ENCODE results near the gene DIAPH2.

The DIAPH2 gene

GRCh38 chrX:97616883-97617530 is 932.4 kb downstream of the DIAPH2 start:
- Histone ChIP-seq H3K27ac (ENCODE audit: insufficient read depth in 1 of 2, low read depth in 1 of 2, low read length in 2 of 2, poor library complexity in 1 of 2, severe bottlenecking in 2 of 2) (no peak overlapping the region), H3K9me3 (ENCODE audit: control extremely low read depth in 1 of 5, control insufficient read depth in 4 of 5, insufficient read depth in 2 of 5, low read depth in 1 of 5, low read length in 4 of 5) (no peaks in the 10 kb centered on the region), H3K4me3 (ENCODE audit: control insufficient read depth in 1 of 7, extremely low read depth in 1 of 7, insufficient read depth in 4 of 7, low read depth in 2 of 7, low read length in 6 of 7) (no peak overlapping the region), H3K4me1 (ENCODE audit: control extremely low read depth in 1 of 4, control insufficient read depth in 4 of 4, insufficient read depth in 4 of 4, low read length in 3 of 4) (no peaks in the 10 kb centered on the region), H3K27me3 (replicated peaks in 2 of 5; ENCODE audit: control insufficient read depth in 4 of 5, insufficient read depth in 5 of 5, low read length in 4 of 5) (no peaks in the 10 kb centered on the region), H3K36me3 (ENCODE audit: control insufficient read depth in 4 of 4, insufficient read depth in 4 of 4, low read length in 3 of 4) (no peaks in the 10 kb centered on the region)
- 76% methylated on average over 6 of the region's 7 CpGs for WGBS (ENCODE audit: insufficient coverage)
- CTCF ChIA-PET = no interaction called here
- peak in 2 of 3 donors; percentile 44 to 55 for DNase-seq
- POLR2A ChIA-PET = no interaction called here

DNA sequence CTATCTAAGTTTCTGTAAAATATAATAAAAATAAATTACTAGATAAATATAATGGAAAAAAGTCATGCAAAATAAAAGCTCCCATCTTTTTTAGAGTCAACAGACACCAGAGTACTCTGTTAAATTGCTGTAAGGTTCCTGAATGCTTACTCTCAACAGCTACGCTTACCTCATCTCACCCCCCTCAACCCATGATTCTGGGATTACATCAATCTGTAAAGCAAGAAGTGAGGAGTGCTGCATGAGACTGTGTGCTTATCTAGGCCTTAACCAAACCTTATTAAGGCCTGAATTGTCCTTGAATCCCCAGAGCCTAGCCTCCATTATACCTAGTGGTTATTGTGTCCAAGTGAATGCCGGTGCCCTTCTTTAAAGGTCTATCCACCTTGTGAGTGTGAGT is 934.9 kb downstream of the DIAPH2 start:
- no peak overlapping the region for H3K4me3 ChIP-seq (ENCODE audit: control insufficient read depth in 1 of 7, extremely low read depth in 1 of 7, insufficient read depth in 4 of 7, low read depth in 2 of 7, low read length in 6 of 7)
- no peaks in the 10 kb centered on the region for H3K36me3 ChIP-seq (ENCODE audit: control insufficient read depth in 4 of 4, insufficient read depth in 4 of 4, low read length in 3 of 4)
- CTCF ChIA-PET = no interaction called here
- H3K4me1 ChIP-seq (ENCODE audit: control extremely low read depth in 1 of 4, control insufficient read depth in 4 of 4, insufficient read depth in 4 of 4, low read length in 3 of 4) = no peaks in the 10 kb centered on the region
- no peak overlapping the region for H3K27ac ChIP-seq (ENCODE audit: insufficient read depth in 1 of 2, low read depth in 1 of 2, low read length in 2 of 2, poor library complexity in 1 of 2, severe bottlenecking in 2 of 2)
- POLR2A ChIA-PET = no interaction called here
- 100% methylated on average over 1 of the region's 2 CpGs for WGBS (ENCODE audit: insufficient coverage)
- DNase-seq = no peak
- H3K27me3 ChIP-seq (replicated peaks in 2 of 5; ENCODE audit: control insufficient read depth in 4 of 5, insufficient read depth in 5 of 5, low read length in 4 of 5) = no peaks in the 10 kb centered on the region
- no peaks in the 10 kb centered on the region for H3K9me3 ChIP-seq (ENCODE audit: control extremely low read depth in 1 of 5, control insufficient read depth in 4 of 5, insufficient read depth in 2 of 5, low read depth in 1 of 5, low read length in 4 of 5)

- no peaks in the 10 kb centered on the region for H3K36me3 ChIP-seq (ENCODE audit: control insufficient read depth in 4 of 4, insufficient read depth in 4 of 4, low read length in 3 of 4)
- H3K4me1 ChIP-seq (ENCODE audit: control extremely low read depth in 1 of 4, control insufficient read depth in 4 of 4, insufficient read depth in 4 of 4, low read length in 3 of 4) = no peaks in the 10 kb centered on the region
- DNase-seq = no peak
- H3K27me3 ChIP-seq (replicated peaks in 2 of 5; ENCODE audit: control insufficient read depth in 4 of 5, insufficient read depth in 5 of 5, low read length in 4 of 5) = no peaks in the 10 kb centered on the region
- ChIA-PET POLR2A (no interaction called here), CTCF (no interaction called here)
- peaks cover 0 to 1% (median 0%) of the 10 kb centered on the region in 5 experiments for H3K9me3 ChIP-seq (ENCODE audit: control extremely low read depth in 1 of 5, control insufficient read depth in 4 of 5, insufficient read depth in 2 of 5, low read depth in 1 of 5, low read length in 4 of 5)
- WGBS (ENCODE audit: insufficient coverage) = 92% methylated on average over 2 of the region's 3 CpGs
- H3K4me3 ChIP-seq (ENCODE audit: control insufficient read depth in 1 of 7, extremely low read depth in 1 of 7, insufficient read depth in 4 of 7, low read depth in 2 of 7, low read length in 6 of 7) = no peak overlapping the region
- H3K27ac ChIP-seq (ENCODE audit: insufficient read depth in 1 of 2, low read depth in 1 of 2, low read length in 2 of 2, poor library complexity in 1 of 2, severe bottlenecking in 2 of 2) = no peak overlapping the region
Observed at GRCh38 chrX:97622111-97622510, 937.5 kb downstream of the DIAPH2 start.

GRCh38 chrX:97628326-97628725 is 943.7 kb downstream of the DIAPH2 start:
- Histone ChIP-seq H3K27me3 (replicated peaks in 2 of 5; ENCODE audit: control insufficient read depth in 4 of 5, insufficient read depth in 5 of 5, low read length in 4 of 5) (peaks cover 0 to 5% (median 0%) of the 10 kb centered on the region in 5 experiments), H3K27ac (ENCODE audit: insufficient read depth in 1 of 2, low read depth in 1 of 2, low read length in 2 of 2, poor library complexity in 1 of 2, severe bottlenecking in 2 of 2) (no peak overlapping the region), H3K4me1 (ENCODE audit: control extremely low read depth in 1 of 4, control insufficient read depth in 4 of 4, insufficient read depth in 4 of 4, low read length in 3 of 4) (no peaks in the 10 kb centered on the region), H3K36me3 (ENCODE audit: control insufficient read depth in 4 of 4, insufficient read depth in 4 of 4, low read length in 3 of 4) (no peaks in the 10 kb centered on the region), H3K9me3 (ENCODE audit: control extremely low read depth in 1 of 5, control insufficient read depth in 4 of 5, insufficient read depth in 2 of 5, low read depth in 1 of 5, low read length in 4 of 5) (peaks cover 0 to 1% (median 0%) of the 10 kb centered on the region in 5 experiments), H3K4me3 (ENCODE audit: control insufficient read depth in 1 of 7, extremely low read depth in 1 of 7, insufficient read depth in 4 of 7, low read depth in 2 of 7, low read length in 6 of 7) (no peak overlapping the region)
- no peak for DNase-seq
- ChIA-PET CTCF (no interaction called here), POLR2A (no interaction called here)
- WGBS (ENCODE audit: insufficient coverage) = no CpG with 5 or more reads among the region's 2 CpGs

- ChIA-PET POLR2A (no interaction called here), CTCF (no interaction called here)
- no peak for DNase-seq
- Histone ChIP-seq H3K27ac (ENCODE audit: insufficient read depth in 1 of 2, low read depth in 1 of 2, low read length in 2 of 2, poor library complexity in 1 of 2, severe bottlenecking in 2 of 2) (no peak overlapping the region), H3K4me3 (ENCODE audit: control insufficient read depth in 1 of 7, extremely low read depth in 1 of 7, insufficient read depth in 4 of 7, low read depth in 2 of 7, low read length in 6 of 7) (no peak overlapping the region), H3K4me1 (ENCODE audit: control extremely low read depth in 1 of 4, control insufficient read depth in 4 of 4, insufficient read depth in 4 of 4, low read length in 3 of 4) (no peaks in the 10 kb centered on the region), H3K36me3 (ENCODE audit: control insufficient read depth in 4 of 4, insufficient read depth in 4 of 4, low read length in 3 of 4) (no peaks in the 10 kb centered on the region), H3K9me3 (ENCODE audit: control extremely low read depth in 1 of 5, control insufficient read depth in 4 of 5, insufficient read depth in 2 of 5, low read depth in 1 of 5, low read length in 4 of 5) (peaks cover 0 to 1% (median 0%) of the 10 kb centered on the region in 5 experiments), H3K27me3 (replicated peaks in 2 of 5; ENCODE audit: control insufficient read depth in 4 of 5, insufficient read depth in 5 of 5, low read length in 4 of 5) (peaks cover 0 to 5% (median 0%) of the 10 kb centered on the region in 5 experiments)
- 100% methylated on average over 1 of the region's 6 CpGs for WGBS (ENCODE audit: insufficient coverage)
Observed at GRCh38 chrX:97628807-97629596, 944.4 kb downstream of the DIAPH2 start.

DNA sequence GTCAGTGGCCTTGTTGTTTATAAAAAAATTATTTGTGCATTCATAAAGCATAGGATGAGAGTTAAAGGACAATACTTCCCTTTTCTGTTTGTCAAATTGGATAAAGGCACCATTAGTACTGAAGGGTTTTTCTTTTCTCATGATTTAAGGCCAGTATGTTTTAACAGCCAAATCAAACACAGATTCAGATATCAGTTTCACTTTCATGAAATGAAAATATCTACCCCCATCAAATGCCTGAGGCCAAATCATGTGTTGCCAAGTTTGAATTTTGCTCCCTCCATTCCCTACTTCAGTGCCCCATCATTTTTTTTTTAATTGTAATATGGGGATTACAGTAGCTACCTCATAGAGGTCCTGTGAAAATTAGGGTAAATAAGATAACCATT is 944.9 kb downstream of the DIAPH2 start:
- Histone ChIP-seq H3K4me3 (ENCODE audit: control insufficient read depth in 1 of 7, extremely low read depth in 1 of 7, insufficient read depth in 4 of 7, low read depth in 2 of 7, low read length in 6 of 7) (no peak overlapping the region), H3K36me3 (ENCODE audit: control insufficient read depth in 4 of 4, insufficient read depth in 4 of 4, low read length in 3 of 4) (no peaks in the 10 kb centered on the region), H3K27ac (ENCODE audit: insufficient read depth in 1 of 2, low read depth in 1 of 2, low read length in 2 of 2, poor library complexity in 1 of 2, severe bottlenecking in 2 of 2) (no peak overlapping the region), H3K9me3 (ENCODE audit: control extremely low read depth in 1 of 5, control insufficient read depth in 4 of 5, insufficient read depth in 2 of 5, low read depth in 1 of 5, low read length in 4 of 5) (peaks cover 0 to 1% (median 0%) of the 10 kb centered on the region in 5 experiments), H3K4me1 (ENCODE audit: control extremely low read depth in 1 of 4, control insufficient read depth in 4 of 4, insufficient read depth in 4 of 4, low read length in 3 of 4) (no peaks in the 10 kb centered on the region), H3K27me3 (replicated peaks in 2 of 5; ENCODE audit: control insufficient read depth in 4 of 5, insufficient read depth in 5 of 5, low read length in 4 of 5) (peaks cover 0 to 5% (median 0%) of the 10 kb centered on the region in 5 experiments)
- ChIA-PET POLR2A (no interaction called here), CTCF (no interaction called here)
- DNase-seq = no peak

- Histone ChIP-seq H3K4me3 (ENCODE audit: control insufficient read depth in 1 of 7, extremely low read depth in 1 of 7, insufficient read depth in 4 of 7, low read depth in 2 of 7, low read length in 6 of 7) (no peak overlapping the region), H3K27ac (ENCODE audit: insufficient read depth in 1 of 2, low read depth in 1 of 2, low read length in 2 of 2, poor library complexity in 1 of 2, severe bottlenecking in 2 of 2) (no peak overlapping the region), H3K4me1 (ENCODE audit: control extremely low read depth in 1 of 4, control insufficient read depth in 4 of 4, insufficient read depth in 4 of 4, low read length in 3 of 4) (no peaks in the 10 kb centered on the region), H3K9me3 (ENCODE audit: control extremely low read depth in 1 of 5, control insufficient read depth in 4 of 5, insufficient read depth in 2 of 5, low read depth in 1 of 5, low read length in 4 of 5) (no peaks in the 10 kb centered on the region), H3K27me3 (replicated peaks in 2 of 5; ENCODE audit: control insufficient read depth in 4 of 5, insufficient read depth in 5 of 5, low read length in 4 of 5) (peaks cover 0 to 3% (median 0%) of the 10 kb centered on the region in 5 experiments), H3K36me3 (ENCODE audit: control insufficient read depth in 4 of 4, insufficient read depth in 4 of 4, low read length in 3 of 4) (no peaks in the 10 kb centered on the region)
- ChIA-PET POLR2A (no interaction called here), CTCF (no interaction called here)
- DNase-seq = no peak
- 85% methylated on average over 4 of the region's 4 CpGs for WGBS (ENCODE audit: insufficient coverage)
Observed at GRCh38 chrX:97633798-97634197, 949.2 kb downstream of the DIAPH2 start.

All from common myeloid progenitor, CD34-positive (primary cell).